ENCODE measurements around the gene MBD3L4. TPM values are rescaled to one million over a fixed set of nuclear protein-coding genes. Genes with fewer than 3 reads are reported as not detected.
"Not testable (repeated sequence)": the region's sequence is repeated elsewhere in the genome, so short reads cannot be mapped to it uniquely, and the experiment has no call there.

The MBD3L4 gene
- not detected for total RNA-seq
- long read RNA-seq = 0 reads

DNA sequence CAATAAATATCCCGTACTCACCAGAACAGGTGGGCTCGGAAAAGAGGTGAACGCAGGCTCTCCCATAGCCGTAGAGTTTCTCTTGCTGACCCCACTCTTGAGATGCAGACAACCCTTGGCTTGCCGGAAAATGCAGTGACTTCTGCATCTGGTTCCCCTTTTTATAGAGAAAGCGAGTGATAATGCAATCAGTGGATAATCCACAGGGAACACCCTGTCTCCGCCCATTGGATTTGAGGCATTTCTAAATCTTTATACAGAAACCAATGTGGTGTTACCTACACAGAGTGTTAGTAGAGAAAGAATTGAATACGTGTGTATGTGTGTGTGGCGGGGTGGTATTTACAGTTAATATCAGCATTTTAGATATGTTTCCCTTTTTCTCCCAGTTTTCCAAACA lies at the start of gene MBD3L4:
MBD3L4 (minus strand) TSS at position 101 of the 400 bp plus-strand sequence; CDS start at position 66, 35 bp downstream.
- intact Hi-C loops (cut with DNase I); DNase-seq; ATAC-seq (ENCODE audit: poor library complexity): not testable (repeated sequence)

DNA sequence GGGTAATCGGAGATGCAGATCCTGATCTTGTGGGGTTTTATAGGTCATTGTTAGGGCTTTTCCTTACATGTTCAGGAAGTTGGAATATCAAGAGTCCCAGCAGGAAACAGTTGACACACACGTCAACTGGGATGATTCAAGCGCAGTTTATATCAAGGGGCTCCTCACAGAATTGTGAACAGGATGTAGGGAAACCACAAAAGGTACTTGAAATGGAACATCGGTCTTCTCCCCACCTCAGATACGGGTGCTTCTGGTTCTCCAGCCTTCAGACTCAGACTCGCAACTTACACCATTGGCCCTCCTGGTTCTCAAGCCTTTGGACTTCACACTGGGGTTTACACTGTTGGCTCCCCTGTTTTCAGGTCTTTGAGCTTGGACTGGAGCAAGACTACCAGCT lies 49.0 kb upstream of the MBD3L4 start:
- intact Hi-C loops (cut with DNase I) = no loop called here
- ATAC-seq (ENCODE audit: poor library complexity) (no peak), DNase-seq (no peak)

DNA sequence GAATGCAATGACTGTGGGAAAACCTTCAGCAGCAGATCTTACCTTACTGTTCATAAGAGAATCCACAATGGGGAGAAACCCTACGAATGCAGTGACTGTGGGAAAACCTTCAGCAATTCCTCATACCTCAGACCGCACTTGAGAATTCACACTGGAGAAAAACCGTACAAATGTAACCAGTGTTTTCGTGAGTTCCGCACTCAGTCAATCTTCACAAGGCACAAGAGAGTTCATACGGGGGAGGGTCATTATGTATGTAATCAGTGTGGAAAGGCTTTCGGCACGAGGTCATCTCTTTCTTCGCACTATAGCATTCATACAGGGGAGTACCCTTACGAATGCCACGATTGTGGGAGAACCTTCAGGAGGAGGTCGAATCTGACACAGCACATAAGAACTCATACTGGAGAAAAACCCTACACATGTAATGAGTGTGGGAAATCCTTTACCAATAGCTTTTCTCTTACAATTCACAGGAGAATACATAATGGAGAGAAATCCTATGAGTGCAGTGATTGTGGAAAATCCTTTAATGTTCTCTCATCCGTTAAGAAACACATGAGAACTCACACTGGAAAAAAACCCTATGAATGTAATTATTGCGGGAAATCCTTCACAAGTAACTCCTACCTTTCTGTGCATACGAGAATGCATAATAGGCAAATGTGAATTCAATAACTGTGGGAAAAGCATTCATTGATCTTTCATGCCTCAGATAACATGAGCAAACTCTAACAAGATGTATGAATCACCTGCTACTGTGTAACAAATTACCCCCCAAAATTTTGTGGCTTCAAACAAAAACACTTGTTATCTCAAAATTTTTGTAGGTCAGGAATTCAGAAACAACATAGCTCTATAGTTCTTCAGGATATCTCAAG lies 43.3 kb upstream of the MBD3L4 start:
- ATAC-seq (ENCODE audit: poor library complexity) = no peak
- intact Hi-C loops (cut with DNase I) = no loop called here
- DNase-seq = no peak

DNA sequence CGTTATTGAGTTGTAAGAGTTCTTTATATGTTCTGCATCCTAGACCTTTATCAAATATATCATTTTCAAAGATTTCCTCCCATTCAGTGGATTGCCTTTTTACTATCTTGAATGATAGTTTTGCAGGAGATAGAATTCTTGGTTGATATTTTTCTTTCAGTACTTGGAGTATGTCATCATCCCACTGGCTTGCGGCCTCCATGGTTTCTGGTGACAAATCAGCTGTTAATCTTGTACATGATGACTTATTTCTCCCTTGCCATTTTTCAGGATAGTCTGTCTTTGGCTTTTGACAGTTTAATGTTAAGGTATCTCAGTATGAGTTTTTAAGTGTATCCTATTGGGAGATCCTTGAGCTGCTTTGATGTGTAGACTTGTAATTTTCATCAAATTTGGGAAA lies 38.0 kb upstream of the MBD3L4 start:
- ATAC-seq (ENCODE audit: poor library complexity) (no peak), DNase-seq (no peak)
- intact Hi-C loops (cut with DNase I) = no loop called here

DNA sequence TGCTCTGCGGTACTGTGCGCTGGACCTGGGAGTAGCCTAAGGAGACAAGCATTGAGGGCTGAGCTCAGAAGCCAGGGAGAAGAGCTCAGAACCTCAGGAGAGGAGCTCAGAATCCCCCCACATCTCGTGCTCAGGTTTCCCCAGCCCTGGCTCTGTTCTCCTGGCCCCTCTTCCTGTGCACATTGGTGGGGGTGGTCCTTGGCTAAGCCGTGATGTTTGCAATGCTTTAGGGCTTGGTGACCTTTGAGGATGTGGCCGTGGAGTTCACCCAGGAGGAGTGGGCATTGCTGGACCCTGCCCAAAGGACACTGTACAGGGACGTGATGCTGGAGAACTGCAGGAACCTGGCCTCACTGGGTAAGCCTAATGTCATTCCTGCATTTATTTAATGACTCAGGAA lies 36.2 kb upstream of the MBD3L4 start:
- intact Hi-C loops (cut with DNase I) = no loop called here
- ATAC-seq (ENCODE audit: poor library complexity) (no peak), DNase-seq (no peak)

DNA sequence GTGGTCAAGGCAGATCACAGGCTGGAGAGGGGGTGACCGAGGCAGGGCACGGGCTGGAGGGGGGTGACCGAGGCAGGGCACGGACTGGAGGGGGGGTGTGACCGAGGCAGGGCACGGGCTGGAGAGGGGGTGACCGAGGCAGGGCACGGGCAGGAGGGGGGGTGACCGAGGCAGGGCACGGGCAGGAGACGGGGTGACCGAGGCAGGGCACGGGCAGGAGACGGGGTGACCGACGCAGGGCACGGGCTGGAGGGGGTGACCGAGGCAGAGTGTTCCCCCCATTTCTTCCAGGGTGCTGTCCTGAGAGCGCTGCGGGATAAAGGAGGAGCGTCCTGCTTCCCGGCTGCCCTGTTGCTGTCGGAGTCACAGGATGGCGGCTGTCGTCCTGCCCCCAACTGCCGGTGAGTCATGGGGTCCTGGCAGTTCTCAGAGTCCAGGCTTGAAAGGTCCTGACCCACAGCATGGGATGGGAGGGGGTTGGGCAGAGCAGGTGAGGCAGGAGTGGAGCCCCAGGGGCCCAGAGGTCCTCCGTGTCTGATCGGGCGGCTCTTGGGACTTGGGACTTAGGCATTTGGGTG lies 34.8 kb upstream of the MBD3L4 start:
- no peak for ATAC-seq (ENCODE audit: poor library complexity)
- intact Hi-C loops (cut with DNase I) = no loop called here
- no peak for DNase-seq

DNA sequence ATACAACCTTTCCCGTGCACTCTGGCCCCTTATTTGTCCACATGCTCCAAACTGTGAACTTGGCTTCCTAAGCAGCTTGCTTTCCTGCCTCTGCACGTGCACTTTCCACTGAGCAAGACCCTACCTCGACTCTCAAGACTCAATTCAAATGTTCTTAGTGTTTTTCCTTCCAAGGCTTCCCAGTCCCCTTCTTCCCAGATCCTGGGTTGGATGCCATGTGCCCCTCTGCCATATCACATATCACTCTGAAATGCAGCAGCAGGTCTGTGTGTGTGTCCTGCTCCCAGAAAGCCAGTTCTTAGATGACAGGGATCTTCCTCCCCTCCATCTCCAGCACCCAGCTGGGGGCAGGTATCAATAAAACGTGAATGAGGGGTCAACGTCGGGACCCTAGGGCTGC lies 32.6 kb upstream of the MBD3L4 start:
- no peak for DNase-seq
- intact Hi-C loops (cut with DNase I) = no loop called here
- ATAC-seq (ENCODE audit: poor library complexity) = no peak

DNA sequence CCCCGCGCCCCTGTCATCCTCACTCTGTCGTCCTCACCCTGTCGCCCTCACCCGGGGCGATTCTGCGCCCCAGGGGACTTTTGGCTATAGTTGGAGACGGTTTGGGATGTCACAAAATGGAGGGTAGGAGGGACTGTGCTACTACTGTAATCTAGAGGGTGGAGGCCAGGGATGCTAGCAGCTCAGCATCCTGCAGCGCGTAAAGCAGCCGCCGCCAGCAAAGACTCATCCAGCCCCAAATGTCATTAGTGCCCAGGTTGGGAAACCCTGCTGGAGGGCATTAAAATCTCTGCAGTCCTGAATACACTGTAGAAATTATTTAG lies 29.9 kb upstream of the MBD3L4 start:
- intact Hi-C loops (cut with DNase I) = no loop called here

DNA sequence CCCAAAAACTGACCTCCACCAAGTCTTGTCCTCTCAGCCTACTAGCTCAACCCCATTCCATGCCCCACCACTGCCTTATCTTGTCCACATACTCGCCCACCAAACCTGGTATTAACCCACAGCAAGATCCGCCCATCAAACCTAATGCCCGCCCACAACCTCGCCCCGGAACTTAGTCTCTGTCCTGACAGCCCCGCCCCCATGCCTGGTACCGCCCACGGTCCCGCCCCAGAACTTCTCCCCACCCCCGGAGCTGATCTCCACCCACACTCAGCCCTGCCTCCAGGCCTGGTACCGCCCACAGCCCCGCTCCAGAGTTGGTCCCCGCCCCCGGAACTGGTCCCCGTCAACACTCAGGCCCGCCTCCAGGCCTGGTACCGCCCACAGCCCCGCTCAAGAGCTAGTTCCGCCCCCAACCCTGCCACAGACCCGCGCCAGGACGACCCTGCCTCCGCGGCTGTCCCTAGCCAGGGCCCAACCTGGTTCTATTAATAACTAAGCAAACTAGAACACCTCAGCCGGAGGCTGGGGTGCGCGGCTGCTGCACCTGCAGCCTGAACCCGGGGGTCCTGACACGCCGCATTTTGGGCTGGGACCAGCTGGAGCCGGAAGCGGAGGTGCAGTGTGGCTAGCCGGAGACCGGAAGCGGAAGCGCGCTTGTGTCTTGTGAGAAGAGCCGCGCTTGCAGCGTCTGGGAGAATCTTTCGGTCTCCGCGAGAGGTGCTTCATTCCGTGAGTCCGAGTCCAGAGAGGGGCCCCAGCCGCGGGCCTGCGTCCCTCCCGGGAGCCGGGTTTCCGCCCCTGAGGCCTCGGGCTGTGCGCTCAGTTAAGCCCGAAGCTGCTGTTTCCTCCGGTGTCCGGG lies 29.3 kb upstream of the MBD3L4 start, which contains the start of gene ZNF557:
ZNF557 (plus strand) TSS at position 662 of the 862 bp plus-strand sequence. CDS start 5,372 bp downstream, outside the sequence.
- peak; percentile 99 for DNase-seq
- peak; percentile 100 for ATAC-seq (ENCODE audit: poor library complexity)
- intact Hi-C loops (cut with DNase I) = no loop called here

More for the DNA sequence above, 29.9 kb upstream of the MBD3L4 start:
- DNase-seq = no peak
- no peak for ATAC-seq (ENCODE audit: poor library complexity)

DNA sequence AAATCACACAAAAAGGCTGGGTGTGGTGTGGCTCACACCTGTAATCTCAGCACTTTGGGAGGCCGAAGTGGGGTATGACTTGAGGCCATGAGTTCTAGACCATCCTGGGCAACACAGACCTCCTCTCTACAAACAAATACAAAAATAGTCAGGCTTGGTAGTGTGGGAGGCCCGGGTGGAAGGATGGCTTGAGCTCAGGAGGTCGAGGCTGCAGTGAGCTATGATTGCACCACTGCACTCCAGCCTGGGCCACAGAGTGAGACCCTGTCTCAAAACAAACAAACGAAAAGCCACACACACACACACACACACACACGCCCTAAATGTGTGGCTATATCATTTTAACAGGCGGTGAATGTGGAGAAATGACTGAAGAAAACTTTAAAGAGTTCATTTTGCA lies 28.6 kb upstream of the MBD3L4 start:
- intact Hi-C loops (cut with DNase I) = no loop called here
- no peak for ATAC-seq (ENCODE audit: poor library complexity)
- no peak for DNase-seq

DNA sequence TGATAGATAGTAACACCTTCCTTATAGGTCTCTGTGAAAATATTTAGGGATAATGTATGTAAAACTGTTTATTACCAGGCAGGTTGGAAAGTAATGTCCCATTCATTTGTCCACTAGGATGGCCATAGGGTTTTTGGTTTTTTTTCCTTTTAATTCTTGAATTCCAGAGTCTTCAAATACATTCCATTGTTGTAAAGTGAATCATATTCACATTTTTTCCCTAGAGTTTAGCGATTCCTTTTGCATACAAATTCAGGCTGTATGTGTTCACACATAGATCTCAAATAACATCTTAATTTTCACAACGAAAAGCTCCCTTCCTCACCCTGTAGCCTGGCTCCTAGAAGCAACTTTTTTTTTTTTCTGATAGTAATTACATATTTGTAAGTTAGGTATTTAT lies 27.7 kb upstream of the MBD3L4 start:
- DNase-seq (no peak), ATAC-seq (ENCODE audit: poor library complexity) (no peak)
- intact Hi-C loops (cut with DNase I) = no loop called here

DNA sequence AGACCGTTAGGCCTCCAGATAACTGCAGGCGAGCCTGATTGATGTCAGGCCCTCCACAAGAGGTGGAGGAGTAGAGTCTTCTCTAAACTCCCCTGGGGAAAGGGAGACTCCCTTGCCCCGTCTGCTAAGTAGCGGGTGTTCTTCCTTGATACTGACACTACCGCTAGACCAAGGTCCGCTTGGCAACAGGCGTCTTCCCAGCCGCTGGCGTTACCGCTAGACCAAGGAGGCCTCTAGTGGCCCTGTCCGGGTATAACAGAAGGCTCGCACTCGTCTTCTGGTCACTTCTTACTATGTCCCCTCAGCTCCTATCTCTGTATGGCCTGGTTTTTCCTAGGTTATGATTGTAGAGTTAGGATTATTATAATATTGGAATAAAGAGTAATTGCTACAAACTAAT lies 27.1 kb upstream of the MBD3L4 start:
- DNase-seq = peak; percentile 41
- intact Hi-C loops (cut with DNase I); ATAC-seq (ENCODE audit: poor library complexity): not testable (repeated sequence)

DNA sequence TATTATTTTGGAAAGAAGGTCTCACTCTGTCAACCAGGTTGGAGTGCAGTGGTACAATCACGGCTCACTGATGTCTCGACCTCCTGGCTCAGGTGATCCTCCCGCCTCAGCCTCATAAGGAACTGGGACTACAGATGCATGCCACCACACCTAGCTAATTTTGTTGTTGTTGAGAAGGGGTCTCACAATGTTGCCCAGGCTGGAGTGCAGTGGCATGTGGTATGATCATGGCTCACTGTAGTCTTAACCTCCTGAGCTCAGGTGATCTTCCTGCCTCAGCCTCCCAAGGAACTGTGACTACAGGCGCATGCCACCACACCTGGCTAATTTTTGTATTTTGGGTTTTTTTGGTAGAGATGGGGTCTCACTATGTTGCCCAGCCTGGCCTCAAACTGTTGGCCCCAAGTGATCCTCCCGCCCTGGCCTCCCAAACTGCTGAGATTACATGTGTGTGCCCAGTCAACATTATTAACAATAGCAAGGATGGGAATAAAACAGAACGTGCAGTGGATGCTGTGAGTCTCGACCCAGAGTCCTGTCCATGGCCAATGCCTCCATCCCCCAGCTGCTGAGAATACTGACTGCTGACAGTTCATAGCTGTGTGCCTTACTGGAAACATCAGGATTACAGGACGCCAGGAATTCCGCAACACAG lies 23.9 kb upstream of the MBD3L4 start:
- ATAC-seq (ENCODE audit: poor library complexity) = no peak
- no peak for DNase-seq
- intact Hi-C loops (cut with DNase I) = no loop called here

DNA sequence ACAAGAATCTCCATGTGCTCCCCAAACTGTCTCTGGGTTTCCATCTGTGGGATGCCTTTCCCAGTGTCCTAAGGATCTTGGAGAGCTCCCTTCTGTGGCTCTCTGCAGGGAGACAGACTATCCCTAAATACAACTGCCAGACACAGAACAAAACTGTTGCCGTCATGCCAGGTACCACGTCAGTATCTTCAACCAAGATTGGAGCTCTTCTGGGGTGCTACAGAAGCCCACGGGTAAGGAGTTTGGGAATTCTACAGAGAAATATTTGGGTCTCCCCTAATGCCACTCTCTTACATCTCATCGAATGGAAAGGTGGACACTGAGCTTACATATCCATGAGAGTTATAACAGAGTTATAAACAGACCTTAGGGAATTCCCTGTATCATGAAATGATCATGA lies 23.4 kb upstream of the MBD3L4 start:
- no peak for ATAC-seq (ENCODE audit: poor library complexity)
- intact Hi-C loops (cut with DNase I) = no loop called here
- DNase-seq = no peak

DNA sequence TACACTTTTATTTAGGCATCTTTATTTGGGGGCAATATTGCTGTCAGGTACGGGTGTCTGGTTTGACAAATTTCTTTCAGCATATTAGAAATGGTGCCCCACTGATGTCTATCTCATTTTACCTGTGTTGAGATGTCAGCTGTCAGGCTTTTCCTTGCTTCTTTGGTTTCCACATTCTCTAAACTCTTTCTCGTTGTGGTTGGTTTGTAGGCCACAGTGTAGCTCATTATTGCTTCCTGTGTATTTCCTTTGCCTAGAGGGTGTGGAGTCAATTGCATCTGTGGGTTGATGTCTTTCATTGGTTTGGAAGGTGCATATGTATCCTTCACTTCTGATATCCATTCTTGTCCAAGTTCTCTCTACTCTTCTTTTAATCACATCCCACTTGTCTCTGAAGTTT lies 20.0 kb upstream of the MBD3L4 start:
- intact Hi-C loops (cut with DNase I); ATAC-seq (ENCODE audit: poor library complexity); DNase-seq: not testable (repeated sequence)

DNA sequence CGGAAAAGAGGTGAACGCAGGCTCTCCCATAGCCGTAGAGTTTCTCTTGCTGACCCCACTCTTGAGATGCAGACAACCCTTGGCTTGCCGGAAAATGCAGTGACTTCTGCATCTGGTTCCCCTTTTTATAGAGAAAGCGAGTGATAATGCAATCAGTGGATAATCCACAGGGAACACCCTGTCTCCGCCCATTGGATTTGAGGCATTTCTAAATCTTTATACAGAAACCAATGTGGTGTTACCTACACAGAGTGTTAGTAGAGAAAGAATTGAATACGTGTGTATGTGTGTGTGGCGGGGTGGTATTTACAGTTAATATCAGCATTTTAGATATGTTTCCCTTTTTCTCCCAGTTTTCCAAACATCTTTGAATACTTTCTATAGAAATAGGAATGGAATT lies 18.6 kb upstream of the MBD3L4 start, which contains the start of gene MBD3L3:
MBD3L3 (minus strand) TSS at position 101 of the 400 bp plus-strand sequence; CDS start at position 30, 71 bp downstream.
- intact Hi-C loops (cut with DNase I); DNase-seq; ATAC-seq (ENCODE audit: poor library complexity): not testable (repeated sequence)

DNA sequence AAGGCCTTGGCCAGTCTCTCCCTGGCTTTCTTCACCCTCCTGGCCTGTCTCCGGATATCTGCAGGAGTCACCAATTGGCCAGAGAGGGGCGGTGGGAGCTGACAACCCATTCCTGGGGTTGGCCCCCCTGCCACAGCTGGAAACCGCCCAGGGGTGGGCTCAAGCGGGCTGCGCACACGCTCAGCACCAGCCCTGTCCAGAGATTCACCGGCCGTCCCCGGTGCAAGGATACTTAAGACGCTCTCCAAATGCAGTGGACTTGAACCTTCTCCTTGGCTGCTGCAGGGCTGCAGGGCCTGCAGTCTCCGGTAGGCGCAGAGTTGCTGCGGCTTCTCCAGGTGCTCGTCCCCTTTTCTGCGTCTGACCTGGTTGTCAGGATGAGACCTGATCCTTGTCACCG lies 16.4 kb upstream of the MBD3L4 start:
- DNase-seq; intact Hi-C loops (cut with DNase I); ATAC-seq (ENCODE audit: poor library complexity): not testable (repeated sequence)

DNA sequence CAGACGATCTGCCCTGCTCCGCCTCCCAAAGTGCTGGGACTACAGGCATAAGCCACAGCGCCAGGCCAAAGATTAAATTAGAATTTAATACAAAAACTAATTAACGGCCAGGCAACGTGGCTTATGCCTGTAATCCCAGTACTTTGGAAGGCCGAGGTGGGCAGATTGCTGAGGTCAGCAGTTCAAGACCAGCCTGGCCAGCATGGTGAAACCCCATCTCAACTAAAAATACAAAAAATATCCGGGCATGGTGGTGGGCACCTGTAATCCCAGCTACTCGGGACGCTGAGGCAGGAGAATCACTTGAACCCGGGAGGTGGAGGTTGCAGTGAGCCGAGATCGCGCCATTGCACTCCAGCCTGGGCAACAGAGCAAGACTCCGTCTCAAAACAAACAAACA lies 15.7 kb upstream of the MBD3L4 start:
- ATAC-seq (ENCODE audit: poor library complexity); intact Hi-C loops (cut with DNase I); DNase-seq: not testable (repeated sequence)
